Osteoblast (primary cell): ENCODE data around the gene LHFPL4. TPM values are rescaled to one million over a fixed set of nuclear protein-coding genes. Genes with fewer than 3 reads are reported as not detected.
A peak's percentile ranks its signal among the peaks of the same experiment; 100 is the strongest.

ENCODE experiments used
- DNase-seq: peaks from one replicate; pipeline ENCODE4 v3.0.0; 2011; ENCODE audit warnings: low spot score, mixed read lengths; ENCODE audit not compliant: insufficient read length; ENCODE audit errors: missing footprints
- H2AFZ ChIP-seq: 2 replicates; pipeline ENCODE4 v1.6.0; 2011; ENCODE audit warnings: mild to moderate bottlenecking, low read length
- H3K27ac ChIP-seq: 2 replicates; pipeline ENCODE4 v1.5.1; 2011; ENCODE audit warnings: mild to moderate bottlenecking, low read depth, low read length, moderate library complexity
- H3K27me3 ChIP-seq: 2 replicates; pipeline ENCODE4 v1.6.0; 2012; ENCODE audit warnings: mild to moderate bottlenecking, control low read depth, inconsistent platforms, low read length, moderate library complexity; ENCODE audit not compliant: insufficient read depth
- H3K36me3 ChIP-seq: 2 replicates; pipeline ENCODE4 v1.5.1; 2011; ENCODE audit warnings: mild to moderate bottlenecking, low read length, control low read depth, moderate library complexity; ENCODE audit not compliant: insufficient read depth
- H3K4me1 ChIP-seq: 2 replicates; pipeline ENCODE4 v1.5.1; 2011; ENCODE audit warnings: mild to moderate bottlenecking, low read length, control low read depth, moderate library complexity; ENCODE audit not compliant: insufficient read depth
- H3K4me2 ChIP-seq: 2 replicates; pipeline ENCODE4 v1.6.0; 2011; ENCODE audit warnings: mild to moderate bottlenecking, low read length; ENCODE audit not compliant: insufficient read depth
- H3K4me3 ChIP-seq: fragments of 200-600 bp; sonication (generic); 3 replicates; pipeline ENCODE4 v1.5.1; 2012; ENCODE audit warnings: mild to moderate bottlenecking, low read length, inconsistent platforms; ENCODE audit not compliant: insufficient read depth
- H3K79me2 ChIP-seq: 2 replicates; pipeline ENCODE4 v1.6.0; 2012; ENCODE audit warnings: mild to moderate bottlenecking, low read length, control low read depth, inconsistent platforms; ENCODE audit not compliant: insufficient read depth
- H3K9me3 ChIP-seq: 2 replicates; pipeline ENCODE4 v1.5.1; 2011; ENCODE audit warnings: low read depth, low read length, control low read depth
- H4K20me1 ChIP-seq: 2 replicates; pipeline ENCODE4 v1.6.0; 2012; ENCODE audit warnings: mild to moderate bottlenecking, low read length, control low read depth; ENCODE audit not compliant: insufficient read depth
- total RNA-seq: library from RNA; depleted of rRNA; stranded (reverse); fragments of >200 nt; gene quantifications from 2 replicates; pipeline ENCODE4 v1.2.3, GENCODE V29; 2012
- TF ChIP-seq, protein P1 (sequence below): IDR thresholded peaks from 2 replicates; pipeline ENCODE4 v1.5.1; 2011; ENCODE audit warnings: mild to moderate bottlenecking, low read depth, low read length, moderate library complexity; ENCODE audit errors: extremely low read depth

The LHFPL4 gene
- total RNA-seq, 1 donor = not detected

DNA sequence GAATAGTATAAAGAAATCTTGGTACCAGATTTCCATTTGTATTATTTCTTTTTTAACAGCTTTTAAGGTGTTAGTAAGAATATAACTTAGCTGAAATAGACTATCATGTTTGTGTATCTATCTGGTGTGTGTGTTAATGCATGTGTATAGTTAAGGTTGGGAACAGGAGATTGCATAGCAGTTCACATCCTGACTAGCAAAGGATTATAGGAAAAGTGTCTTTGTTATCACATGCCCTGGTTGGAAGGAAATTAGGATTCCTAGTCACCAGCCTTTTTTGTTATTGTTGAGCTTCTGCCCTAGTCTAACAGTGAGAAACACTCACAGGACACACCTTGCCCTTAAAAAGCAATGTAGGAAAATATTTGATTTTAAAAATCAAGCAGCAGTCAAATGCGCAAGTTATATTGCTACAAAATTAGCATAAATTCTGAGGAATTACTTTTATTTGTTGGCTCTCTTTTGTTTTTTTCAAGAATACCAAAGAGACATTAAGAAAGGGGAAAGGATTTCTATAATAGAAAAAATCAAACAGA, 98.0 kb downstream of the LHFPL4 start:
- H3K27ac ChIP-seq = no peak overlapping the region
- H3K4me2 ChIP-seq = no peak overlapping the region
- peaks cover 31% of the 10 kb centered on the region for H3K79me2 ChIP-seq
- no peaks in the 10 kb centered on the region for H3K9me3 ChIP-seq
- no peak overlapping the region for H3K4me3 ChIP-seq
- peaks cover 85% of the 10 kb centered on the region for H3K36me3 ChIP-seq
- no peaks in the 10 kb centered on the region for H3K4me1 ChIP-seq
- H4K20me1 ChIP-seq = peaks cover 3% of the 10 kb centered on the region
- TF ChIP-seq, protein P1, sequence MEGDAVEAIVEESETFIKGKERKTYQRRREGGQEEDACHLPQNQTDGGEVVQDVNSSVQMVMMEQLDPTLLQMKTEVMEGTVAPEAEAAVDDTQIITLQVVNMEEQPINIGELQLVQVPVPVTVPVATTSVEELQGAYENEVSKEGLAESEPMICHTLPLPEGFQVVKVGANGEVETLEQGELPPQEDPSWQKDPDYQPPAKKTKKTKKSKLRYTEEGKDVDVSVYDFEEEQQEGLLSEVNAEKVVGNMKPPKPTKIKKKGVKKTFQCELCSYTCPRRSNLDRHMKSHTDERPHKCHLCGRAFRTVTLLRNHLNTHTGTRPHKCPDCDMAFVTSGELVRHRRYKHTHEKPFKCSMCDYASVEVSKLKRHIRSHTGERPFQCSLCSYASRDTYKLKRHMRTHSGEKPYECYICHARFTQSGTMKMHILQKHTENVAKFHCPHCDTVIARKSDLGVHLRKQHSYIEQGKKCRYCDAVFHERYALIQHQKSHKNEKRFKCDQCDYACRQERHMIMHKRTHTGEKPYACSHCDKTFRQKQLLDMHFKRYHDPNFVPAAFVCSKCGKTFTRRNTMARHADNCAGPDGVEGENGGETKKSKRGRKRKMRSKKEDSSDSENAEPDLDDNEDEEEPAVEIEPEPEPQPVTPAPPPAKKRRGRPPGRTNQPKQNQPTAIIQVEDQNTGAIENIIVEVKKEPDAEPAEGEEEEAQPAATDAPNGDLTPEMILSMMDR = no peak
- no peaks in the 10 kb centered on the region for H3K27me3 ChIP-seq
- no peak overlapping the region for H2AFZ ChIP-seq
- no peak for DNase-seq

DNA sequence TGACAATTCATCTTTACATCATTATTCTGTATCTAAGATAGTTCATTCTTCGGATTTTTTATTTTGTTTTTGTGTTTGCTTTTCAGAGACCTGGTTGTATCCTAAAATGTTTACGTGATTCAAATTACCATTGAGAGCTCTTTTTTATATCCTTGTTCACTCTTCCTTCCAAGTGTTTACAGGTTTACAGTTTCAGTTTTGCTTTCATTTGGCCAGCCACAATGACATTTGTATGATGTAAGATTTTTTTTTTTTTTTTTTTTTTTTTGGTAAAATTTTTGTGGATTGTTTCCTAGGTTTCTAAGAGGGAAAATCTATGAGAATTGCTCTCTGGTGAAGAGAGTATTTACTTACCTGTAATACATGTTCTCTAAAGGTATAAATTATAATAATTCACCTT, 101.2 kb downstream of the LHFPL4 start:
- H2AFZ ChIP-seq = no peak overlapping the region
- H3K4me3 ChIP-seq = no peak overlapping the region
- H3K4me1 ChIP-seq = no peaks in the 10 kb centered on the region
- H3K27ac ChIP-seq = peak overlapping the region; percentile 43
- H3K36me3 ChIP-seq = peaks cover 90% of the 10 kb centered on the region
- peaks cover 57% of the 10 kb centered on the region for H3K79me2 ChIP-seq
- H4K20me1 ChIP-seq = peaks cover 2% of the 10 kb centered on the region
- no peaks in the 10 kb centered on the region for H3K9me3 ChIP-seq
- no peaks in the 10 kb centered on the region for H3K27me3 ChIP-seq
- TF ChIP-seq, protein P1 = no peak
- no peak overlapping the region for H3K4me2 ChIP-seq
- DNase-seq = no peak

DNA sequence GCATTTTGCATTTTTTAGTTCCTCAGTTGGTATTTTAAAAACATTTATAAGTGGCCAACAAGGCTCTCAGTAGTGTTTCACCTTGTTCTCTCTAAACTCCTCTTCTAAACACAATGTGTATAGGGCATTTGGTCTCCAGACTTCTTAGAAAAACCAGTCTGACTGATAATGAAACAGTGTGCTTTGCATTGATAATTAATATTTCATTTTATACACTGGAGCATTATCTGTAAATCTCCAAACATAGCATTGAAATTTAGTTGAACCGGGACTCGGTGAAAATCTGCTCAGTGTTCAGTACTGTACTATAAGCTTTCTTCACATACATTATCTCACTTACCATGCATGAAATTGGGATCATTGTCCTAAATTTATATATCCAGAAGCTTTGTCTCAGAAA, 102.6 kb downstream of the LHFPL4 start:
- no peak overlapping the region for H3K4me2 ChIP-seq
- peaks cover 61% of the 10 kb centered on the region for H3K79me2 ChIP-seq
- H3K4me3 ChIP-seq = no peak overlapping the region
- H3K27ac ChIP-seq = peak overlapping the region; percentile 3
- H3K27me3 ChIP-seq = no peaks in the 10 kb centered on the region
- H3K4me1 ChIP-seq = no peaks in the 10 kb centered on the region
- no peak overlapping the region for H2AFZ ChIP-seq
- H3K9me3 ChIP-seq = no peaks in the 10 kb centered on the region
- TF ChIP-seq, protein P1 = no peak
- peaks cover 2% of the 10 kb centered on the region for H4K20me1 ChIP-seq
- DNase-seq = no peak
- peaks cover 93% of the 10 kb centered on the region for H3K36me3 ChIP-seq

DNA sequence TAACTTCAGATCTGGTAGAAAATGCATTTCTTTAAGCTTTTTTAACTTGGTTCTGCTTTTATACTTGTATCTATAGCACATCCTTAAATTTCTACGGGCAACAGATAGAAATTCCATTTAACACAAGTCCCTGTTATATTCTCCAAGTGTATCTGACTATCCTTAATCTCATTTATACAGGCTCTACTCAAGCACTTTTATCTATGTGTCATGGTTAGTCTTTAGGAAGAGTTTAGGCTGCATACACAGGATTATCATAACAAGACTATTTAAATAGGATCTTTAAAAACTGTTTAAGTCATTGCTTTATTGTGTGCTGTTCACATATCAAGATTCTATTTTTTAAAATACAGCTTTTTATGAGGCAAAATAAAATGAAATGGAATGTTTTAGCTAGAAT, 103.5 kb downstream of the LHFPL4 start:
- peaks cover 63% of the 10 kb centered on the region for H3K79me2 ChIP-seq

More for the DNA sequence above, 103.5 kb downstream of the LHFPL4 start:
- H3K27ac ChIP-seq = no peak overlapping the region
- no peak overlapping the region for H3K4me3 ChIP-seq
- H3K9me3 ChIP-seq = no peaks in the 10 kb centered on the region
- H2AFZ ChIP-seq = no peak overlapping the region
- H3K4me2 ChIP-seq = no peak overlapping the region
- TF ChIP-seq, protein P1 = no peak
- peaks cover 91% of the 10 kb centered on the region for H3K36me3 ChIP-seq
- DNase-seq = no peak
- no peaks in the 10 kb centered on the region for H3K4me1 ChIP-seq
- no peaks in the 10 kb centered on the region for H3K27me3 ChIP-seq
- H4K20me1 ChIP-seq = peaks cover 2% of the 10 kb centered on the region
